HepG2 (cell line): ENCODE results near the gene GDPGP1. TPM values are rescaled to one million over a fixed set of nuclear protein-coding genes. Genes with fewer than 3 reads are reported as not detected.

Experiments used
- ATAC-seq: fragments of 200-7000 bp; cut with Tn5 transposase; 3 replicates; pipeline ENCODE4 v1.9.1; 2020; ENCODE audit warnings: mild to moderate bottlenecking, moderate library complexity
- BruUV-seq: library from RNA; stranded (reverse); fragments of 400-500 nt; replicated peaks from 2 replicates; lab custom pipeline; 2021; lab: Mats Ljungman, UMichigan
- CTCF ChIA-PET: fragments of 300-600 bp; formaldehyde crosslinking; extraction: SDS; loops from one replicate; lab custom pipeline; 2021; ENCODE audit warnings: low total read pairs, inconsistent platforms, low intra/inter-chr PET ratio; lab: Yijun Ruan, JAX
- POLR2A ChIA-PET: fragments of 350-600 bp; sonication (Branson Sonifier 250); formaldehyde crosslinking; loops from one replicate; lab custom pipeline; 2020; ENCODE audit warnings: antibody characterized with exemption, inconsistent platforms; lab: Yijun Ruan, JAX
- DNase-seq: peaks from one replicate; pipeline ENCODE4 v3.0.0-alpha.2; 2015; ENCODE audit warnings: low spot score
- FAIRE-seq: peaks from 3 replicates; lab custom pipeline; 2011; peaks lifted over from hg19 to GRCh38; lab: Jason Lieb, UNC
- H2AFZ ChIP-seq: one replicate; pipeline ENCODE4 v1.6.1; 2011; ENCODE audit warnings: low read length, inconsistent platforms
- H3K27ac ChIP-seq: fragments of 300-600 bp; 3 replicates; pipeline ENCODE4 v1.8.0; 2011; ENCODE audit warnings: mixed run types, mild to moderate bottlenecking, mixed read lengths, low read length, inconsistent platforms; ENCODE audit not compliant: insufficient read depth; ENCODE audit errors: extremely low read length
- H3K27me3 ChIP-seq, 2 experiments: fragments of 200-600 bp in 1 of 2; 2 replicates in 1 of 2; 3 replicates in 1 of 2; pipeline versions ENCODE4 v1.6.0 to v1.8.0; 2011; ENCODE audit warnings: low read length in 2 of 2, mild to moderate bottlenecking in 2 of 2, moderate library complexity in 2 of 2, inconsistent platforms in 1 of 2; ENCODE audit not compliant: insufficient read depth in 2 of 2, control insufficient read depth in 1 of 2
- H3K36me3 ChIP-seq, 2 experiments: fragments of 200-600 bp in 1 of 2; replicated peaks in 1 of 2; 2 replicates in 1 of 2; 3 replicates in 1 of 2; pipeline versions ENCODE4 v1.5.1 to v1.8.0; 2011; ENCODE audit warnings: low read length in 2 of 2, inconsistent platforms in 1 of 2; ENCODE audit not compliant: insufficient read depth in 2 of 2, control insufficient read depth in 1 of 2
- H3K4me1 ChIP-seq: 2 replicates; pipeline ENCODE4 v1.5.1; 2012; ENCODE audit warnings: low read length, inconsistent platforms; ENCODE audit not compliant: insufficient read depth
- H3K4me2 ChIP-seq: 2 replicates; pipeline ENCODE4 v1.6.0; 2011; ENCODE audit warnings: low read depth, low read length, inconsistent platforms
- H3K4me3 ChIP-seq, 3 experiments: fragments of 200-600 bp in 1 of 3; sonication (generic), shearing (Covaris generic) in 1 of 3; replicated peaks in 1 of 3; 2 replicates each; pipeline ENCODE4 v1.5.1; 2011 to 2016; ENCODE audit warnings: low read length in 3 of 3, inconsistent platforms in 2 of 3, low read depth in 2 of 3, mild to moderate bottlenecking in 2 of 3, control low read depth in 1 of 3, mixed read lengths in 1 of 3; ENCODE audit not compliant: insufficient read depth in 1 of 3
- H3K79me2 ChIP-seq: one replicate; pipeline ENCODE4 v1.6.1; 2011; ENCODE audit warnings: low read length, inconsistent platforms; ENCODE audit not compliant: insufficient read depth
- H3K9ac ChIP-seq: 2 replicates; pipeline ENCODE4 v1.6.0; 2011; ENCODE audit warnings: mild to moderate bottlenecking, low read depth, low read length, inconsistent platforms; ENCODE audit not compliant: insufficient read depth
- H3K9me3 ChIP-seq: 2 replicates; pipeline ENCODE4 v1.5.1; 2012; ENCODE audit warnings: mild to moderate bottlenecking, low read length
- H4K20me1 ChIP-seq: 2 replicates; pipeline ENCODE4 v1.6.0; 2011; ENCODE audit warnings: inconsistent platforms, mild to moderate bottlenecking, low read length, moderate library complexity; ENCODE audit not compliant: insufficient read depth
- CTCF ChIP-seq: sonication (generic); formaldehyde crosslinking; IDR thresholded peaks from 2 replicates; pipeline ENCODE4 v1.5.0; 2020; ENCODE audit warnings: mild to moderate bottlenecking, missing genetic modification reagents, moderate library complexity
- FOXM1 ChIP-seq: sonication (generic); formaldehyde crosslinking; IDR thresholded peaks from 2 replicates; pipeline ENCODE4 v1.5.0; 2020; ENCODE audit warnings: missing genetic modification reagents
- ZNF292 ChIP-seq: sonication (generic); formaldehyde crosslinking; IDR thresholded peaks from 2 replicates; pipeline ENCODE4 v1.8.1; 2022; ENCODE audit warnings: mild to moderate bottlenecking, low read depth, missing genetic modification reagents, borderline replicate concordance
- ZNF609 ChIP-seq: sonication (generic); formaldehyde crosslinking; IDR thresholded peaks from 2 replicates; pipeline ENCODE4 v1.4.0; 2020; ENCODE audit warnings: mild to moderate bottlenecking, missing genetic modification reagents, borderline replicate concordance
- ZNF614 ChIP-seq: IDR thresholded peaks from 2 replicates; pipeline ENCODE4 v1.6.1; 2018; ENCODE audit warnings: missing biosample characterization, missing genetic modification reagents, inconsistent platforms, borderline replicate concordance
- WGBS: methylation state at CpG from one replicate; pipeline ENCODE4 v1.1.6; 2017; ENCODE audit warnings: low lambda C conversion rate; 5-methylcytosine and 5-hydroxymethylcytosine counted together
- in situ Hi-C: cut with HindIII; loops from 2 replicates; pipeline ENCODE4 v1.10.0; 2017; ENCODE audit warnings: low pct_unique_long_range_greater_than_20kb; ENCODE audit not compliant: extremely low pct_ligation_motif_present
- intact Hi-C: fragments of 100-400 bp; cut with micrococcal nuclease; formaldehyde crosslinking; loops from one replicate; pipeline ENCODE4 v1.10.0; 2022; ENCODE audit not compliant: unreplicated experiment
- polyA plus RNA-seq, 8 experiments: library from polyadenylated mRNA; depleted of rRNA in 3 of 8; stranded (reverse) in 7 of 8; unstranded in 1 of 8; fragments of >200 nt; fragmentation: Illumina TruSeq in 4 of 8; extraction: Trizol in 4 of 8; gene quantifications; 2 replicates each; pipeline versions ENCODE4 v1.2.1 to v1.2.3, GENCODE V29; 2011 to 2016; ENCODE audit warnings: low read depth in 4 of 8, missing spikeins in 1 of 8, mixed read lengths in 1 of 8; ENCODE audit not compliant: insufficient read depth in 1 of 8
- total RNA-seq, 5 experiments: library from RNA; depleted of rRNA; stranded (reverse); fragments of >200 nt; fragmentation: Illumina TruSeq; extraction: Trizol; gene quantifications; 2 replicates each; pipeline ENCODE4 v1.2.3, GENCODE V29; 2016; ENCODE audit warnings: low read depth in 1 of 5

The GDPGP1 gene
- total and polyA plus RNA-seq, 2 of the 13 experiments (the other 11 are each of a cell fraction or from before 2014, with no cell fraction given) = 1.5 to 4.3 TPM

- no peak for TF ChIP-seq ZNF292 (CRISPR knock-in tag)
- no peaks in the 10 kb centered on the region for H3K27me3 ChIP-seq
- intact Hi-C loops = no loop called here
- no peak for ATAC-seq
- DNase-seq = no peak
- H3K4me3 ChIP-seq = no peak overlapping the region
- CTCF ChIA-PET = no interaction called here
- BruUV-seq = no TSS peak
- H3K9ac ChIP-seq = no peak overlapping the region
- no peaks in the 10 kb centered on the region for H3K79me2 ChIP-seq
- peaks cover 30% of the 10 kb centered on the region for H3K4me1 ChIP-seq
- H2AFZ ChIP-seq = no peak overlapping the region
- WGBS = 86% methylated on average over 15 of the region's 35 CpGs
- in situ Hi-C loops = no loop called here
- no peak overlapping the region for H3K4me2 ChIP-seq
- H3K9me3 ChIP-seq = no peaks in the 10 kb centered on the region
- H3K27ac ChIP-seq = no peak overlapping the region
- no peak for FAIRE-seq
- peaks cover 0 to 5% of the 10 kb centered on the region in 2 experiments; a peak in 1 of 5 replicates for H3K36me3 ChIP-seq
- no peaks in the 10 kb centered on the region for H4K20me1 ChIP-seq
- POLR2A ChIA-PET = no interaction called here
Observed at GRCh38 chr15:90212221-90213098, 21.5 kb upstream of the GDPGP1 start.

GRCh38 chr15:90213122-90213817 is 20.7 kb upstream of the GDPGP1 start:
- Histone ChIP-seq H3K79me2 (no peaks in the 10 kb centered on the region), H4K20me1 (no peaks in the 10 kb centered on the region), H2AFZ (no peak overlapping the region), H3K9ac (no peak overlapping the region), H3K27me3 (no peaks in the 10 kb centered on the region), H3K36me3 (peaks cover 2 to 7% of the 10 kb centered on the region in 2 experiments; a peak in 1 of 5 replicates), H3K9me3 (no peaks in the 10 kb centered on the region), H3K4me1 (peaks cover 22% of the 10 kb centered on the region), H3K27ac (no peak overlapping the region), H3K4me2 (no peak overlapping the region), H3K4me3 (no peak overlapping the region)
- POLR2A ChIA-PET = no interaction called here
- DNase-seq (no peak), ATAC-seq (no peak), FAIRE-seq (no peak)
- CTCF ChIA-PET = no interaction called here
- intact Hi-C loops = no loop called here
- WGBS = 95% methylated on average over 12 of the region's 12 CpGs
- BruUV-seq = no TSS peak
- TF ChIP-seq ZNF609 (CRISPR knock-in tag) (no peak), FOXM1 (no peak), CTCF (CRISPR knock-in tag) (no peak), ZNF614 (no peak)
- in situ Hi-C loops = no loop called here
